ENCODE measurements around the gene ZNF675. TPM values are rescaled to one million over a fixed set of nuclear protein-coding genes. Genes with fewer than 3 reads are reported as not detected.
"Not testable (repeated sequence)": the region's sequence is repeated elsewhere in the genome, so short reads cannot be mapped to it uniquely, and the experiment has no call there.

The ZNF675 gene
- total RNA-seq, 6 donors from 2014 or later: 10.1 to 16.1 (median 12.8) TPM

DNA sequence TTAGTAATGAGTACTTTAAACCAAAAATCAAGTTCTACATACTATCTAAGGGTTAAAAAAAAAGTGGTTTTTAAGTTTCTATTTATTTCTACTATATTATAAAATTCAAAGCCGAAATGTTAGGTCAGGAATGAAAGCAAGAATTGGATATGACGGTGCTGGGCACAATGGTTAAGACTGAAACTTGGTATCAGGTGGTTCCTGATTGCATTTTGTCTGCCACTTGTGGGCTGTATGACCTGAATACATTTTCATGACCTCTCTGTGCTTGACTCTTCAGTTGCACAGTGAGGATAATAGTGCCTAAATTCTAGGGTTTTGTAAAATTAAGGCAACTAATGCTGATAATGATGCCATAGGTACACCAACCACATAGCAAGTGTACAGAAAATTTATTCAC, 22.3 kb upstream of the ZNF675 start:
- H3K27ac ChIP-seq: no peak overlapping the region
- ATAC-seq (ENCODE audit: low FRiP score in 2 of 2): no peak
- WGBS, 2 donors: 37 to 43% methylated on average over 2 of the region's 2 CpGs

DNA sequence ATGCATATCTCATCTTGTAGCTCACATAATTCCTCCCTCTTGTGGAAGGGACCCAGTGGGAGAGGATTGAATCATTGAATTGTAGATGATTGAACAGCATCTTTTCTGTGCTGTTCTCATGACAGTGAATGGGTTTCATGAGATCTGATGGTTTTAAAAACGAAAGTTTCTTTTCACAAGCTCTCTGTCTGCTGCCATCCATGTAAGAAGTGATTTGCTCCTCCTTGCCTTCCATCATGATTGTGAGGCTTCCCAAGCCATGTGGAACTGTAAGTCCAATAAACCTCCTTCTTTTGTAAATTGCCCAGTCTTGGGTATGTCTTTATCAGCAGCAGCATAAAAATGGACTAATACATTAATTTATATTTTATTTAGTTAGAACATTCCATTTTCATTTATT, 19.6 kb upstream of the ZNF675 start:
- H3K27ac ChIP-seq: no peak overlapping the region
- WGBS, 2 donors: 85 to 90% methylated on average over 1 of the region's 1 CpG
- TF ChIP-seq POLR2AphosphoS5 (IDR thresholded peaks at IDR 0.05): no peak
- no peak for TF ChIP-seq POLR2A (IDR thresholded peaks at IDR 0.05)
- no peak for TF ChIP-seq EP300 (IDR thresholded peaks at IDR 0.05)
- TF ChIP-seq, protein P1, sequence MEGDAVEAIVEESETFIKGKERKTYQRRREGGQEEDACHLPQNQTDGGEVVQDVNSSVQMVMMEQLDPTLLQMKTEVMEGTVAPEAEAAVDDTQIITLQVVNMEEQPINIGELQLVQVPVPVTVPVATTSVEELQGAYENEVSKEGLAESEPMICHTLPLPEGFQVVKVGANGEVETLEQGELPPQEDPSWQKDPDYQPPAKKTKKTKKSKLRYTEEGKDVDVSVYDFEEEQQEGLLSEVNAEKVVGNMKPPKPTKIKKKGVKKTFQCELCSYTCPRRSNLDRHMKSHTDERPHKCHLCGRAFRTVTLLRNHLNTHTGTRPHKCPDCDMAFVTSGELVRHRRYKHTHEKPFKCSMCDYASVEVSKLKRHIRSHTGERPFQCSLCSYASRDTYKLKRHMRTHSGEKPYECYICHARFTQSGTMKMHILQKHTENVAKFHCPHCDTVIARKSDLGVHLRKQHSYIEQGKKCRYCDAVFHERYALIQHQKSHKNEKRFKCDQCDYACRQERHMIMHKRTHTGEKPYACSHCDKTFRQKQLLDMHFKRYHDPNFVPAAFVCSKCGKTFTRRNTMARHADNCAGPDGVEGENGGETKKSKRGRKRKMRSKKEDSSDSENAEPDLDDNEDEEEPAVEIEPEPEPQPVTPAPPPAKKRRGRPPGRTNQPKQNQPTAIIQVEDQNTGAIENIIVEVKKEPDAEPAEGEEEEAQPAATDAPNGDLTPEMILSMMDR (IDR thresholded peaks at IDR 0.05): no peak
- DNase-seq: no peak
- H3K9me3 ChIP-seq: no peaks in the 10 kb centered on the region
- H3K36me3 ChIP-seq: no peaks in the 10 kb centered on the region
- no peak for ATAC-seq (ENCODE audit: low FRiP score in 2 of 2)
- no peaks in the 10 kb centered on the region for H3K4me1 ChIP-seq
- no peak overlapping the region for H3K4me3 ChIP-seq
- no peaks in the 10 kb centered on the region for H3K27me3 ChIP-seq

More for the DNA sequence above, 22.3 kb upstream of the ZNF675 start:
- no peaks in the 10 kb centered on the region for H3K27me3 ChIP-seq
- H3K9me3 ChIP-seq: no peaks in the 10 kb centered on the region
- H3K36me3 ChIP-seq: no peaks in the 10 kb centered on the region
- no peak for DNase-seq
- TF ChIP-seq EP300 (IDR thresholded peaks at IDR 0.05): no peak
- no peak for TF ChIP-seq POLR2AphosphoS5 (IDR thresholded peaks at IDR 0.05)
- H3K4me3 ChIP-seq: no peak overlapping the region
- H3K4me1 ChIP-seq: no peaks in the 10 kb centered on the region

DNA sequence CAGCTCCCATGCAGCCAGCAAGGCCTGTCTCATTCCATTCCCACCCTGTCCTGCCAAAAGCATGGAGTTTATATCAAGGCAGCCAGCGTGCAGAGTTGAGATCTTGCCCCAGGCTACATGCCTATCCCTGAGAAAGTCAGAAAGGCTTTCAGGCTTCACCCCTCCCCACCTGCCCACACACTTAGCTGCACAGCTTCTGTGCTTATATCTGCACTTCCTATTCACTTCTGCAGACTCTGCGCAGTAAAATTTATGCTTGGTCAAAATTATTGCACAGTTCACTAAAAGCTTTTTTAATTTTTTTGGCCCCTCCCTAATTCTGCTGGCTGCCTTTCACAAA, 12.5 kb upstream of the ZNF675 start:
- no peak for DNase-seq
- Histone ChIP-seq H3K4me1 (no peaks in the 10 kb centered on the region), H3K27ac (no peak overlapping the region), H3K9me3 (no peaks in the 10 kb centered on the region), H3K4me3 (no peak overlapping the region), H3K36me3 (no peaks in the 10 kb centered on the region), H3K27me3 (no peaks in the 10 kb centered on the region)
- TF ChIP-seq POLR2A (IDR thresholded peaks at IDR 0.05) (no peak), EP300 (IDR thresholded peaks at IDR 0.05) (no peak), POLR2AphosphoS5 (IDR thresholded peaks at IDR 0.05) (no peak)
- TF ChIP-seq, protein P1 (IDR thresholded peaks at IDR 0.05): no peak
- no peak for ATAC-seq (ENCODE audit: low FRiP score in 2 of 2)
- 61 to 95% methylated on average over 1 to 2 of the region's 2 CpGs for WGBS, 2 donors

DNA sequence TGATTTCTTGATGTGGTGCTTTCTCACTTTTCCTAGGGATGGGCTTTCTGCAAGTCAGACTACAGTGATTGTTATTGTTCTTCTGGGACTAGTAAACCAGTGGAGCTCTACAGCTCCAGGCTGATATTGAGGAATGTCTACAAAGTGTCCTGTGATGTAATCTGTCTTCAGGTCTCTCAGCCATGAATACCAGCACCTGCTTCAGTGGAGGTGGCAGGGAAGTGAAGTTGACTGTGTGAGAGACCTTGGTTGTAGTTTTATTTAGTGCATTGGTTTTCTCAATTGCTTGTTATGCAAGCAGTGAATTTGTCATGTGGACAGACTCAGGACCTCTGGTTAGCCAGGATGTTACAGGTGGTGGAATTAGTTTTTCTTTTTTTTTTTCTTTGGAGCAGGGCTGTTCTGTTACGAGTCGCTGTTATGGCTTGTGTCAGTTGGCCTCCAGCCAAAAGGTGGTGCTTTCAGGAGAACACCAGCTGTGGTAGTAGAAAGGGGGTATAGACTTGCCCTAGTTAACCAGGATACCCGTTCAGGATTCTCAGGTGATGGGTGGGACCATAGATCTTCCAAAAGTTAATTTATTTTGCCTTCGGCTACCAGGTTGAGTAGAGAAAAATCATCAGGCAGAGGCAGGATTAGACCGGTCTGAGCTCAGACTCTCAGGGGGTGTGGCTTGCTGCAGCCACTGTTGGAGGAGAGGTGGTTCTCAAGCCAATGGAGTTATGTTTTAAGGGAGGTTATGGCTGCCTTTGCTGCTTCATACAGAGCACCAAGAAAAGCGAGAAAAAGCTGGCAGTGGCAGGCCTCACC, 11.9 kb upstream of the ZNF675 start:
- WGBS, 2 donors: 61 to 75% methylated on average over 6 of the region's 6 CpGs
- Histone ChIP-seq H3K27ac (no peak overlapping the region), H3K9me3 (no peaks in the 10 kb centered on the region), H3K27me3 (no peaks in the 10 kb centered on the region), H3K4me3 (no peak overlapping the region), H3K36me3 (no peaks in the 10 kb centered on the region), H3K4me1 (no peaks in the 10 kb centered on the region)
- ATAC-seq (ENCODE audit: low FRiP score in 2 of 2) (no peak), DNase-seq (no peak)
- TF ChIP-seq, protein P1 (IDR thresholded peaks at IDR 0.05): no peak
- no peak for TF ChIP-seq POLR2AphosphoS5 (IDR thresholded peaks at IDR 0.05)
- no peak for TF ChIP-seq POLR2A (IDR thresholded peaks at IDR 0.05)
- no peak for TF ChIP-seq EP300 (IDR thresholded peaks at IDR 0.05)

DNA sequence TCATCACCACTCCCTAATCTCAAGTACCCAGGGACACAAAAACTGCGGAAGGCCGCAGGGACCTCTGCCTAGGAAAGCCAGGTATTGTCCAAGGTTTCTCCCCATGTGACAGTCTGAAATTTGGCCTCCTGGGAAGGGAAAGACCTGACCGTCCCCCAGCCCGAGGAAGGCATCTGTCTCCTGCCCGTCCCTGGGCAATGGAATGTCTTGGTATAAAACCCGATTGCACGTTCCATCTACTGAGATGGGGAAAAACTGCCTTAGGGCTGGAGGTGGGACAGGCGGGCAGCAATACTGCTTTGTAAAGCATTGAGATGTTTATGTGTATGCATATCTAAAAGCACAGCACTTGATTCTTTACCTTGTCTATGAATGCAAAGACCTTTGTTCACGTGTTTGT, 5.9 kb upstream of the ZNF675 start:
- not testable (repeated sequence) for H3K27me3 ChIP-seq; H3K27ac ChIP-seq; H3K9me3 ChIP-seq; H3K4me1 ChIP-seq; ATAC-seq (ENCODE audit: low FRiP score in 2 of 2); H3K4me3 ChIP-seq; DNase-seq; H3K36me3 ChIP-seq
- 57 to 63% methylated on average over 8 to 9 of the region's 9 CpGs for WGBS, 2 donors

DNA sequence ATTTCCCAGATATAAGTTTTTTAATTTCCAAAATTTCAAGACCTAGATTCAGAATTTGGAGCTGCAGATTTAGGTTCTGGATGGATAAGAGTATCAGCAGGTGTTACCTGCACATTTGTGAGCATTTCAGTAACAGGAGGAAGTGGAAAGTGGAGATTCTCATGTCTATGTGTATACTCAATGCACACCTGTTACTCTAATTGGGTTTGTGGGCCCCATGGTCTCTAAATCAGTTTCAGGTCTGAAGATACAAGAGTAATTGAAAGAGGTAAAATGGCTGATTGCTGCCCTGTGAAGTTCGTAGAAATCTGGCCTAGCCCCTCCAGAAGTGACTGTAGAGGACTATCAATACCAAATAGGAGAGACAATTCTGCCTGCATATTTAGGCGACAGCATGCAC, 13.9 kb downstream of the ZNF675 start:
- 95 to 100% methylated on average over 2 of the region's 2 CpGs for WGBS, 2 donors
- H3K36me3 ChIP-seq: no peaks in the 10 kb centered on the region
- H3K27me3 ChIP-seq: no peaks in the 10 kb centered on the region
- no peak overlapping the region for H3K27ac ChIP-seq
- H3K4me3 ChIP-seq: no peak overlapping the region
- DNase-seq (no peak), ATAC-seq (ENCODE audit: low FRiP score in 2 of 2) (no peak)
- TF ChIP-seq, protein P1 (IDR thresholded peaks at IDR 0.05): no peak
- TF ChIP-seq EP300 (IDR thresholded peaks at IDR 0.05): no peak
- no peak for TF ChIP-seq POLR2A (IDR thresholded peaks at IDR 0.05)
- no peak for TF ChIP-seq POLR2AphosphoS5 (IDR thresholded peaks at IDR 0.05)
- H3K4me1 ChIP-seq: no peaks in the 10 kb centered on the region
- peaks cover 0 to 15% (median 5%) of the 10 kb centered on the region in 4 donors for H3K9me3 ChIP-seq

DNA sequence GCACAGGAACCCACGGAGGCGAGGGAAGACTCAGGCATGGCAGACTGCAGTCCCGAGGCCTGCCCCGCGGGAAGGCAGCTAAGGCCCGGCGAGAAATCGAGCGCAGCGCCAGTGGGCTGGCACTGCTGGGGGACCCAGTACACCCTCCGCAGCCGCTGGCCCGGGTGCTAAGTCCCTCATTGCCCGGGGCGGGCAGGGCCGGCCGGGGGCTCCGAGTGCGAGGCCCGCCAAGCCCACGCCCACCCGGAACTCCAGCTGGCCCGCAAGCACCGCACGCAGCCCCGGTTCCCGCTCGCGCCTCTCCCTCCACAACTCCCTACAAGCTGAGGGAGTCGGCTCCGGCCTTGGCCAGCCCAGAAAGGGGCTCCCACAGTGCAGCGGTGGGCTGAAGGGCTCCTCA, 18.4 kb downstream of the ZNF675 start:
- not testable (repeated sequence) for ATAC-seq (ENCODE audit: low FRiP score in 2 of 2)
- WGBS, 2 donors: 89 to 100% methylated on average over 5 to 27 of the region's 32 CpGs
- peaks cover 3 to 29% (median 25%) of the 10 kb centered on the region in 4 donors for H3K9me3 ChIP-seq

More for the DNA sequence above, 18.4 kb downstream of the ZNF675 start:
- not testable (repeated sequence) for H3K27ac ChIP-seq, H3K4me3 ChIP-seq, H3K4me1 ChIP-seq, H3K27me3 ChIP-seq
- H3K36me3 ChIP-seq: peaks cover 0 to 13% (median 0%) of the 10 kb centered on the region in 4 donors
- peak in 1 of 2 donors; percentile 54 for DNase-seq
